A549 treated with CORT108297 at 1 μM for 4 hours (cell line): ENCODE results near the gene WFDC10B. TPM values are rescaled to one million over a fixed set of nuclear protein-coding genes. Genes with fewer than 3 reads are reported as not detected.

Experiments used
- total RNA-seq: library from RNA; stranded (reverse); fragments of 200-300 nt; extraction: Qiagen RNA extraction; gene quantifications from 5 replicates; pipeline ENCODE4 v1.2.3, GENCODE V29; 2022

Gene WFDC10B
- total RNA-seq: not detected in 5 replicates

GRCh38 chr20:45704969-45705637, at the start of gene WFDC10B:
Gene WFDC10B (minus strand): TSS chr20:45705019. CDS start chr20:45685992, 19,027 bp downstream.

DNA sequence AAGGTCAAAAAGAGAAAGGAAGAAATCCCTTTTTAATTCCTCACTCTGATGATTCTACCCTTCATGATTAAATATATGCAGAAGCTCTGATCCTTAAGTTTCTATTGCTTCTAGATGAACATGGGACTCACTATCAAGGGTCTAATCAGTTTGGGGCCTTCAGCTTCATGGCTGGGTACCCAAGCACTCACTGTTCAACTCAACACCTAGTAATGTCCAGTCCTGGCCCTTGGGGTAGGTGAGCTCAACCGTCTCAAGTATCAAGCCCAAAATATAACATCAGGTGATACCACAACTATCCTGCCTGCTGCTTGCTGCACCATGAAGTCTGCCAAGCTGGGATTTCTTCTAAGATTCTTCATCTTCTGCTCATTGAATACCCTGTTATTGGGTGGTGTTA, 17.2 kb upstream of the WFDC10B start, which contains the start of gene SPINT4:
TSS of gene SPINT4 (plus strand) at position 301 of the 400 bp plus-strand sequence. CDS start at position 322, 21 bp downstream.

GRCh38 chr20:45701873-45702272, 2.9 kb downstream of the WFDC10B start, which contains the start of gene WFDC13:
Gene WFDC13 (plus strand): TSS chr20:45702038. CDS start chr20:45702124, 86 bp downstream.

DNA sequence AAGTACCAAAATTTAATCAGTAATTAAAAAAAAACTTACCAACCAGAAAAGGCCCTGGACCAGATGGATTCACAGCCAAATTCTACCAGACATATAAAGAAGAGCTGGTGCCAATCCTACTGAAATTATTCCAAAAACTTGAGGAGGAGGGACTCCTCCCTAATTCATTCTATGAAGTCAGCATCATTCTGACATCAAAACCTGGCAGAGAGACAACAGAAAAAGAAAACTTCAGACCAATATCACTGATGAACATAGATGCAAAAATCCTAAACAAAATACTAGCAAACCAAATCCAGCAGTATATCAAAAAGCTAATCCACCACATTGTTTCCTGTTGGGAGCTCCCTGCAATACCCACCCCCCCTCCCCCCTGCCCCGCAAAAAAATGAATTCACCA, 34.7 kb downstream of the WFDC10B start, which contains the start of gene WFDC11:
TSS of gene WFDC11 (minus strand) at position 101 of the 400 bp plus-strand sequence. CDS start 19,639 bp downstream, outside the sequence.

Other genes starting within 250 kb of the WFDC10B start
- 0.20 to 0.23 TPM in 2 of 5 replicates, not detected in the others for gene WFDC2, start 235.3 kb downstream of the WFDC10B start, total RNA-seq
- gene SPINT3, start 189.4 kb downstream of the WFDC10B start, total RNA-seq: not detected in 5 replicates
- gene WFDC6, start 165.5 kb downstream of the WFDC10B start, total RNA-seq: not detected in 5 replicates
- gene EPPIN, start 157.6 kb downstream of the WFDC10B start, total RNA-seq: not detected in 5 replicates
- gene WFDC8, start 125.7 kb downstream of the WFDC10B start, total RNA-seq: not detected in 5 replicates
- gene WFDC10A, start 75.3 kb downstream of the WFDC10B start, total RNA-seq: not detected in 5 replicates
- not detected in 5 replicates for gene WFDC9, start 73.7 kb downstream of the WFDC10B start, total RNA-seq
- not detected in 5 replicates for gene WFDC11, start 34.8 kb downstream of the WFDC10B start, total RNA-seq
- gene WFDC13, start 3.0 kb downstream of the WFDC10B start, total RNA-seq: not detected in 5 replicates
- gene SPINT4, start 17.3 kb upstream of the WFDC10B start, total RNA-seq: not detected in 5 replicates
- gene WFDC3, start 86.9 kb upstream of the WFDC10B start, total RNA-seq: 0.18 to 0.50 TPM in 2 of 5 replicates, not detected in the others
- 30.7 to 37.1 TPM (median 36.3 TPM) in 5 replicates for gene DNTTIP1, start 86.9 kb upstream of the WFDC10B start, total RNA-seq
- gene UBE2C, start 107.6 kb upstream of the WFDC10B start, total RNA-seq: 232 to 256 TPM (median 248 TPM) in 5 replicates
- gene TNNC2, start 122.3 kb upstream of the WFDC10B start, total RNA-seq: 0.13 to 0.35 TPM (median 0.24 TPM) in 3 of 5 replicates, not detected in the others
- 8.6 to 11.7 TPM (median 11.0 TPM) in 5 replicates for gene SNX21, start 128.8 kb upstream of the WFDC10B start, total RNA-seq
- 13.9 to 22.6 TPM (median 20.1 TPM) in 5 replicates for gene ACOT8, start 152.4 kb upstream of the WFDC10B start, total RNA-seq
- gene ZSWIM3, start 152.6 kb upstream of the WFDC10B start, total RNA-seq: 1.4 to 2.1 TPM (median 1.4 TPM) in 5 replicates
- 5.1 to 6.7 TPM (median 6.0 TPM) in 5 replicates for gene ZSWIM1, start 176.2 kb upstream of the WFDC10B start, total RNA-seq
- gene SPATA25, start 182.6 kb upstream of the WFDC10B start, total RNA-seq: 0.25 to 0.92 TPM (median 0.39 TPM) in 5 replicates
- gene NEURL2, start 186.2 kb upstream of the WFDC10B start, total RNA-seq: 0.82 to 1.8 TPM (median 1.5 TPM) in 5 replicates
- gene CTSA, start 186.3 kb upstream of the WFDC10B start, total RNA-seq: 103 to 131 TPM (median 124 TPM) in 5 replicates
- gene PLTP, start 207.1 kb upstream of the WFDC10B start, total RNA-seq: 1.3 to 1.9 TPM (median 1.8 TPM) in 5 replicates
- gene PCIF1, start 229.7 kb upstream of the WFDC10B start, total RNA-seq: 26.5 to 39.4 TPM (median 34.3 TPM) in 5 replicates